GM18498 (cell line): ENCODE measurements around the gene PLA2G10.
"Not testable (repeated sequence)": the region's sequence is repeated elsewhere in the genome, so short reads cannot be mapped to it uniquely, and the experiment has no call there.

ENCODE experiments used
- ATAC-seq: cut with Tn5 transposase; IDR thresholded peaks from one replicate; pipeline ENCODE4 v1.9.1; 2021; ENCODE audit warnings: mild to moderate bottlenecking, moderate library complexity; ENCODE audit not compliant: unreplicated experiment

The PLA2G10 gene, protein sequence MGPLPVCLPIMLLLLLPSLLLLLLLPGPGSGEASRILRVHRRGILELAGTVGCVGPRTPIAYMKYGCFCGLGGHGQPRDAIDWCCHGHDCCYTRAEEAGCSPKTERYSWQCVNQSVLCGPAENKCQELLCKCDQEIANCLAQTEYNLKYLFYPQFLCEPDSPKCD

DNA sequence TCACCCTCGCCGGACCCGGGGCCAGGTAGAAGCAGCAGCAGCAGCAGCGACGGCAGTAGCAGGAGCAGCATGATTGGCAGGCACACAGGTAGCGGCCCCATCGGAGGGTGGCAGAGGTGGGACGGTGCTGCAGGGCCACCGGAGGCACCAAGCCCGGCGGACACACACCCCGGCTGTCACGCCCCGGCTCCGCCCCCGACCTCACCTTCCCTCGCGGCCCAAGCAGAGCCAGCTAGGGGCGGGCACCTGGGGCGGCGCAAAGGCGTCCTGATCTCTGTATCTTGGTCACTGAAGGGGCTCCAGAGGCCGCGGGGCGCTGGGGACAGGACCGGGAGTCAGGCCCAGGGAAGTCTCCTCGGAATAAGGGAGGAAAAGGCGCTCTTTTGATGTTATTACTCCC is at the start of gene PLA2G10:
PLA2G10 (minus strand) TSS at position 180 of the 400 bp plus-strand sequence; CDS start at position 101, 79 bp downstream.
- not testable (repeated sequence) for ATAC-seq

DNA sequence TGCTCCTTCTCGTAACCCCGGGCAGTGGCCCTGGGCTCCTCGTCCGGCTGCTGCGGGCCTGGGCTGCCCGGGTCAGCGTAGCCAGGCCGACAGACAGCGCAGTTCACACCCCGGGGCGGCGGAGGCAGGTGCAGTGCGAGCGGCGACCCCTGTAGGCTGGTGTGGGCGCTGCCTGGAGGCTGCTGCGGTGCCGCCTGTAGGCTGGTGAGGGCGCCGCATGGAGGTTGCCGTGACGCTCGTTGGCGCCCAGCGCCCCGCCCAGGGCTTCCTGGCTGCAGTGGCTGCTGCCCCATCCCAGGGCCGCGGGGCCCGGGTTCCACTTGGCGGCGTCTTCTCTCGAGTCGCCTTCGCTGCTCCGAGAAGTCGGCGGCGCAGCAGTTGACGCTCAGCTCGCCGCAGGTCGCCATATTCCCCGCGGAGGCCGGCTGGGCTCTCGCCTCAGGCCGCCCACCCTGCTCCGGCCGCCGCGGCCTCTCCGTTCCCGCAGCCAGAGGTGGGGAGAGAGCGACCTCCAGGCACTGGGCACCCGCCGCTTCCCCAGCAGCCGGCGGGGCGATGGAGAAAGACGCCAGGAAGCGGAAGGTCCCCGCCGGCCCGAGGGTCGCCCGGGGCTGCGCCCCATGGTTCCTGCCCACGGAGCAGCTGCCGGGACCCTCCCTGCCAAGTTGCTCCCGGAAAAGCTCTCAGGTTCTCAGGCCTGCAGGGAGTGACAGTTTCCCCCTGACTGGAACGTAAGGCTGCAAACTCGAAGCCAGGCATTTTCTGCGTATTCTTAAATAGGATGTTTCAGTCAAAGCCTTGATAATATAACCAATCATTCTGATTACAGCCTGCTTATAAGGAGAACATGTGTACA is 48.4 kb upstream of the PLA2G10 start, which contains the start of gene NPIPA2:
NPIPA2 (plus strand) TSS at position 261 of the 856 bp plus-strand sequence. CDS start 5,533 bp downstream, outside the sequence.
- peak; percentile 99 for ATAC-seq

DNA sequence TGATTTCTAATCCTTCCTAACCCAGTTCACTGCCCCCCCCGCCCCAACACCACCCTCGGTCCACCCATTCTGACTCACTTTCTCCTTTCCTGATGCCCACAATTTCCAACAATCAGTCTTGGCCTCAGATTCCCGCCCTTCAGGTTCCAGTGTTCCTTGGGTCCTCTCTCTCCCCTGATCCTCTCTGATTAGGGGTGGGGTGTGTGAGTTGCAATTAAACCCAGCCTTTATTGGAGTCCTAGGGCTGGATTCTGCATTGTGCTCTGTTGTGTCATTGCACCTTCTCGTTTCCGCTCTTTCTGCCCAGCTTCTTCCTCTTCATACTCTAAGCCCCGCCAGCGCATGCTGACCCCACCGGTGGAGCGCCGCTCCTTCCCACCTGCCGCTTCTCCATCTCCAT is 47.7 kb upstream of the PLA2G10 start:
- not testable (repeated sequence) for ATAC-seq

DNA sequence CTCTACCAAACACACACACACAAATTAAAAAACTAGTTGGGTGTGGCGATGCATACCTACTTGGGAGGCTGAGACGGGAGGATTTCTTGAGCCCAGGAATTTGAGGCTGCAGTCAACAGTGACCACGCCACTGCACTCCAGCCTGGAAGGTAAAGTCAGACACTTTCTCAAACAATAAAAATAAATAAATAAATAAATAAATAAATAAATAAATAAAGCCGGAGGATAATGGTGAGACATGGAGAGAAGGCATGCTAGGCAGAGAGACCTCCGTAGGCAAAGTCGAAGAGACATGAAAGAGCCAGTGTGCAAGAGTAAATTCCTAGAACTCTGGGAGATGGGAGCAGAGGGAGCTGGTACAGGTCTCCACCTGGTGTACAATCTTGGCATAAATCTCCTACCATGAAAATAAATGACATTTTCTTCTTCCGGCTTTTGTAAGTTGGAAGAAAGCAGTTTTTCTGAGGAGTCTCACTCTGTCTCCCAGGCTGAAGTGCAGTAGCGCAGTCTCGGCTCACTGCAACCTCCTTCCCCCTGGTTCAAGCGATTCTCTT is 46.8 kb upstream of the PLA2G10 start:
- not testable (repeated sequence) for ATAC-seq

DNA sequence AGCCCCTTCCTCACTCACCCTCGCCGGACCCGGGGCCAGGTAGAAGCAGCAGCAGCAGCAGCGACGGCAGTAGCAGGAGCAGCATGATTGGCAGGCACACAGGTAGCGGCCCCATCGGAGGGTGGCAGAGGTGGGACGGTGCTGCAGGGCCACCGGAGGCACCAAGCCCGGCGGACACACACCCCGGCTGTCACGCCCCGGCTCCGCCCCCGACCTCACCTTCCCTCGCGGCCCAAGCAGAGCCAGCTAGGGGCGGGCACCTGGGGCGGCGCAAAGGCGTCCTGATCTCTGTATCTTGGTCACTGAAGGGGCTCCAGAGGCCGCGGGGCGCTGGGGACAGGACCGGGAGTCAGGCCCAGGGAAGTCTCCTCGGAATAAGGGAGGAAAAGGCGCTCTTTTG is 39.1 kb upstream of the PLA2G10 start:
- not testable (repeated sequence) for ATAC-seq

DNA sequence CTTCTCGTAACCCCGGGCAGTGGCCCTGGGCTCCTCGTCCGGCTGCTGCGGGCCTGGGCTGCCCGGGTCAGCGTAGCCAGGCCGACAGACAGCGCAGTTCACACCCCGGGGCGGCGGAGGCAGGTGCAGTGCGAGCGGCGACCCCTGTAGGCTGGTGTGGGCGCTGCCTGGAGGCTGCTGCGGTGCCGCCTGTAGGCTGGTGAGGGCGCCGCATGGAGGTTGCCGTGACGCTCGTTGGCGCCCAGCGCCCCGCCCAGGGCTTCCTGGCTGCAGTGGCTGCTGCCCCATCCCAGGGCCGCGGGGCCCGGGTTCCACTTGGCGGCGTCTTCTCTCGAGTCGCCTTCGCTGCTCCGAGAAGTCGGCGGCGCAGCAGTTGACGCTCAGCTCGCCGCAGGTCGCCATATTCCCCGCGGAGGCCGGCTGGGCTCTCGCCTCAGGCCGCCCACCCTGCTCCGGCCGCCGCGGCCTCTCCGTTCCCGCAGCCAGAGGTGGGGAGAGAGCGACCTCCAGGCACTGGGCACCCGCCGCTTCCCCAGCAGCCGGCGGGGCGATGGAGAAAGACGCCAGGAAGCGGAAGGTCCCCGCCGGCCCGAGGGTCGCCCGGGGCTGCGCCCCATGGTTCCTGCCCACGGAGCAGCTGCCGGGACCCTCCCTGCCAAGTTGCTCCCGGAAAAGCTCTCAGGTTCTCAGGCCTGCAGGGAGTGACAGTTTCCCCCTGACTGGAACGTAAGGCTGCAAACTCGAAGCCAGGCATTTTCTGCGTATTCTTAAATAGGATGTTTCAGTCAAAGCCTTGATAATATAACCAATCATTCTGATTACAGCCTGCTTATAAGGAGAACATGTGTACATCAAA is 9.3 kb upstream of the PLA2G10 start, which contains the start of gene NPIPA3:
NPIPA3 (plus strand) TSS at position 256 of the 856 bp plus-strand sequence. CDS start 5,533 bp downstream, outside the sequence.
- ATAC-seq = peak; percentile 99

DNA sequence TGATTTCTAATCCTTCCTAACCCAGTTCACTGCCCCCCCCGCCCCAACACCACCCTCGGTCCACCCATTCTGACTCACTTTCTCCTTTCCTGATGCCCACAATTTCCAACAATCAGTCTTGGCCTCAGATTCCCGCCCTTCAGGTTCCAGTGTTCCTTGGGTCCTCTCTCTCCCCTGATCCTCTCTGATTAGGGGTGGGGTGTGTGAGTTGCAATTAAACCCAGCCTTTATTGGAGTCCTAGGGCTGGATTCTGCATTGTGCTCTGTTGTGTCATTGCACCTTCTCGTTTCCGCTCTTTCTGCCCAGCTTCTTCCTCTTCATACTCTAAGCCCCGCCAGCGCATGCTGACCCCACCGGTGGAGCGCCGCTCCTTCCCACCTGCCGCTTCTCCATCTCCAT is 8.6 kb upstream of the PLA2G10 start:
- not testable (repeated sequence) for ATAC-seq

DNA sequence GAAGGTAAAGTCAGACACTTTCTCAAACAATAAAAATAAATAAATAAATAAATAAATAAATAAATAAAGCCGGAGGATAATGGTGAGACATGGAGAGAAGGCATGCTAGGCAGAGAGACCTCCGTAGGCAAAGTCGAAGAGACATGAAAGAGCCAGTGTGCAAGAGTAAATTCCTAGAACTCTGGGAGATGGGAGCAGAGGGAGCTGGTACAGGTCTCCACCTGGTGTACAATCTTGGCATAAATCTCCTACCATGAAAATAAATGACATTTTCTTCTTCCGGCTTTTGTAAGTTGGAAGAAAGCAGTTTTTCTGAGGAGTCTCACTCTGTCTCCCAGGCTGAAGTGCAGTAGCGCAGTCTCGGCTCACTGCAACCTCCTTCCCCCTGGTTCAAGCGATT is 7.8 kb upstream of the PLA2G10 start:
- not testable (repeated sequence) for ATAC-seq

DNA sequence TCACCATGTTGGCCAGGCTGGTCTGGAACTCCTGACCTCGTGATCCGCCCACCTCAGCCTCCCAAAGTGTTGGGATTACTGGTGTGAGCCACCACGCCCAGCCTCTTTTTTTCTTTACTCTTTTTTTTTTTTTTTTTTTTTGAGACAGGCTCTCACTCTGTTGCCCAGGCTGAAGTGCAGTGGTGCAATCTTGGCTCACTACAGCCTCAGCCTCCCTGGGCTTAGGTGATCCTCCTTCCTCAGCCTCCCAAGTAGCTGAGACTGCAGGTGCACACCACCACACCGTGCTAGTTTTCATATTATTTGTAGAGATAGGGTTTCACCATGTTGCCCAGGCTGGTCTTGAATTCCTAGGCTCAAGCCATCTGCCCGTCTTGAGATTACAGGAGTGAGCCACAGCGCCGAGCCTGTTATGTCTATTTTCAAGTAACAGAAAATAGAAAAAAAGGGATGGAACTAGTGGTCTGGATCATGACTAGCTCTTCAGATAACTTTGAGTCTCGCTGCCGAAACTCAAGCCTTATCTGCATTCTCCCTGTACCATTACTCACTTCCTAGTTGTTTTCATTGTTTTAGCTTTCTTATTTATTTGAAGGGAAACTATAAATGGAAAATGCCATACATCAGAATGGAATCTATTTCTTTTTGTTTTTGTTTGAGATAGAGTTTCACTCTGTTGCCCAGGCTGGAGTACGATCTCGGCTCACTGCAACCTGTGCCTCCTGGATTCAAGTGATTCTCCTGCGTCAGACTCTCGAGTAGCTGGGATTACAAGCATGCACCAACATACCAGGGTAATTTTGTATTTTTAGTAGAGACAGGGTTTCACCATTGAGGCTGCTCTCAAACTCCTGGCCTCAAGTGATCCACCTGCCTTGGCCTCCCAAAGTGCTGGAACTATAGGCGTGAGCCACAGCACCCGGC is 8.0 kb downstream of the PLA2G10 start:
- not testable (repeated sequence) for ATAC-seq

DNA sequence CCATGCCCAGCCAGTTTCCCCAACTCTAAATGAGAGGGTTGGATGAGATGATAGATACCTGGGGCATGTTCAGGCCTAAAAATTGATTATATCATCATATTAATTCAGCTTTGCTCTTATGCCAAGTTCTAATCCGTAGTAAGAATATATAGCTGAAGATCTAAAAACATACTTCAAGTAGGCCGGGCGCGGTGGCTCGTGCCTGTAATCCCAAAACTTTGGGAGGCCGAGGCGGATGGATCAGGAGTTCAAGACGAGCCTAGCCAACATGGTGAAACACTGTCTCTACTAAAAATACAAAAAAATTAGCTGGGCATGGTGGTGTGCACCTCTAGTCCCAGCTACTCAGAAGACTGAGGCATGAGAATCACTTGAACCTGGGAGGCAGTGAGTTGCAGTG is 12.0 kb downstream of the PLA2G10 start:
- ATAC-seq = no peak

DNA sequence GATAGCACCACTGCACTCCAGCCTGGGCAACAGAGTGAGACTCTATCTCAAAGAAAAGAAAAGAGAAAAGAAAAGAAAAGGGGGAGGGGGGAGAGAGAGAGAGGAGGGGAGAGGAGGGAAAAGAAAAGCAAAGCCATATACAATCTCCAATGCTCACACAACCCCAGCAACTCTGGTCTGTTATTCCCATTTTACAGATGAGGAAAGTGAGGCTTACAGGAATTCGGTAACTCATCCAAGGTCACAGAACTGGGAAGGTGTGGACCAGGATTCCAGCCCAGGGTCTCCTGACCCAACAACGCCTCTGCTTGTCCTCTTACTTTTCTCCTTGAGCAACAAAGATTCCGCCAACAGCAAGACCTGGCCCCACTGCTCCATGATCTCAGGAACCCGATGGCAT is 13.0 kb downstream of the PLA2G10 start:
- ATAC-seq = no peak

DNA sequence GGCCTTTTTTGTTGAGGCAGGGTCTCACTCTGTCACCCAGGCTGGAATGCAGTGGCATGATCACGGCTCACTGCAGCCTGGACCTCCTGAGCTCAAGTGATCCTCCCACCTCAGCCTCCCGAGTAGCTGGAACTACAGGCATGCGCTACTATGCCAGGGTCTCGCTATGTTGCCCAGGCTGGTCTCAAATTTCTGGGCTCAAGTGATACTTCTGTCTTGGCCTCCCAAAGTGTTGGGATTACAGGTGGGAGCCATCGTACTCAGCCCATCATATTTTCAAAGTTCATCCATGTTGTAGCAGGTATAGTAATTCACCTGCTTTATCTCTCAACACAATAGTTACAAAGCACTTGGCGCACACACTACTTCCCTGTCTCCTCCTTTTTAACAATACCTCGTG is 13.7 kb downstream of the PLA2G10 start:
- not testable (repeated sequence) for ATAC-seq

DNA sequence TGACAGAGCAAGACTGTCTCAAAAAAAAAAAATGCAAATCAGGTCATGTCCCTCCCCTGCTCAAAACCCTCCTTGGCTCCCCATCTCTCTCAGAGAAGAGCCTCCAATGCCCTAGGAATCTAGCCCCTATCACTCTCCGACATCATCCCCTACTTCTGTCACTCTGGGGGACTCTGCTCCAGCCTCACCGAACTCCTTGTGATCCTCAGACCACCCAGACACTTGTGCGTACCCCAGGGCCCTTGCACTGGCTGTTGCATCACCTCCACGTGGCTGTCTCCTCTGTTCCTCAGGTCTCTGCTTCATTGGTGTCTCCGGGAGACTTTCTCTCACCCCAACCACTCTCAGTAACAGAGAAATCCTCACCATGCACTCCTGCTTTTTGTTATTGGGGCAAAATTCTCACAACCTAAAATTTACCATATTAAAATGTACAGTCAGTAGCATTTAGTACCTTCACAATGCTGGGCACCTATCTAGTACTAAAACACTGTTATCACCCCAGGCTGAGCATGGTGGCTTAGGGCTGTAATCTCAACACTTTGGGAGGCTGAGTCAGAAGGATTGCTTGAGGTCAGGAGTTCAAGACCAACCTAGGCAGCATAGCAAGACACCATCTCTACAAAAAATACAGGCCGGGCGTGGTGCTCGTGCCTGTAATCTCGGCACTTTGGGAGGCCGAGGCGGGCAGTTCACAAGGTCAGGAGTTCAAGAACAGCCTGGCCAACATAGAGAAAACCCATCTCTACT is 15.2 kb downstream of the PLA2G10 start:
- ATAC-seq = no peak

DNA sequence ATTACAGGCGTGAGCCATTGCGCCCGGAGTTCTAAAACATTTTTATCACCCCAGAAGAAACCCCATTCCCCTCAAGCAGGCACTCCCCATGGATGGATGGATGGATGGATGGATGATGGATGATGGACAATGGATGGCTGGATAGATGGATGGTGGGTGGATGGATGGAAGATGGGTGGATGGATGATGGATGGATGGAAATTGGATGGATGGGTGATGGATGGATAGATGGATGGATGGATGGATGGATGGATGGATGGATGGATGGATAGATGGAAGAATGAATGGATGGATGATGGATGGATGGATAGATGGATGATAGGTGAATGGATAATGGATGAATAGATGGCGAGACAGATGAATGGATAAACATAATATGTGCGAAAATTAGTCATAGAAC is 16.5 kb downstream of the PLA2G10 start:
- no peak for ATAC-seq

DNA sequence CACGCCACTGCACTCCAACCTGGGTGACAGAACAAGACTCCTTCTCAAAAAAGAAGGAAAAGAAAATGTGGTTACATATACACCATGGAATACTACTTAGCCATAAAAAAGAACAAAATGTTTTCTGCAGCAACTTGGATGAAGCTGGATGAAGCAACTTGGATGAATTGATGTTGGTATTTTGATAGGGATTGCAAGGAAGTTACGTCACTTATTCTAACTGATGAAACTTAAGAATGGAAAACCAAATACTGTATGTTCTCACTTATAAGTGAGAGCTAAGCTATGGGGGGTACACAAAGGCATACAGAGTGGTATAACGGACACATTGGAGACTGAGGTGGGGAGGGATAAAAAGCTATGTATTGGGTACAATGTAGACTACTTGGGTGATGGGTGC is 17.5 kb downstream of the PLA2G10 start:
- no peak for ATAC-seq

DNA sequence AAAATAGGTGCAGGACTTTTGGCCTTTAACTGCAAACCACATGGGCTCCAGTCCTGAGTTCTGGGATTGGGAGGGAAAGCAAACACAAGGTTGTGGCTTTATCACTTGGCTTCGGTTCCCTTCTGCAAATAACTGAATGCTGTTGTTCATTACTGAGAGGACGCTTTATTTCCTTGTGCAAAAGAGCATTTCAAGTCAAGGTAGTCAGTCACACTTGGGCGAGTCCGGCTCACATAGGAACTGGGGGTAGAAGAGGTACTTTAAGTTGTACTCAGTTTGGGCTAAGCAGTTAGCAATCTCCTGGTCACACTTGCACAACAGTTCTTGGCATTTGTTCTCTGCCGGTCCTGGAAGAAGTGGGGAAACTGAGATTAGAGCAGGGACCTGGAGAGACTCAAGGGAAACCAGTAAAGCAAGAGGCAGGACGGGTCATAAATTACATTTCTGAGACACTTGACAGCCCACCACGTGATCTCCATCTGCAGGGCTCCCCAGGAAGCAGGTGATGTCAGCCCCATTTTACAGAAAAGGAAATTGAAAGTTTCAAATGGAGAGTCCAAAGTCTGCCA is 21.6 kb downstream of the PLA2G10 start:
- peak; percentile 71 for ATAC-seq

DNA sequence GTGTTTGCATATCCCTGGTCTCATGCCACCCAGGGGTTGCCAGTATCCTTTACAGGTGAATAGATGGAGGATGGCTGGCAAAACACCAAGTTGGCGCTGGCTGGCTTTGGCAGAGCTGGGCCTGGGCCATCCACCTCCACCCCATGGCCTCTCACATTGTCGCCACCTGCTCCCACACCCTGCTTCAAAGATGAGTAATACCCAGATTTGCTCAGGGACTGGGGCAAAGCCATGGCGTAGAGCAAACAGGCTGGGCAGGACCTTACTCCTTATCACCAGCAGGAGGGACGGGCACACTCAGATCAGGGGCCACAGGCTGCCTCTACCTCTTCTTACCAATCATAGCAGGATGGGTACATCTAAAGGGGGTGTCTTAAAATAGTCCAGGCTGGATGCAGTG is 24.3 kb downstream of the PLA2G10 start:
- no peak for ATAC-seq

DNA sequence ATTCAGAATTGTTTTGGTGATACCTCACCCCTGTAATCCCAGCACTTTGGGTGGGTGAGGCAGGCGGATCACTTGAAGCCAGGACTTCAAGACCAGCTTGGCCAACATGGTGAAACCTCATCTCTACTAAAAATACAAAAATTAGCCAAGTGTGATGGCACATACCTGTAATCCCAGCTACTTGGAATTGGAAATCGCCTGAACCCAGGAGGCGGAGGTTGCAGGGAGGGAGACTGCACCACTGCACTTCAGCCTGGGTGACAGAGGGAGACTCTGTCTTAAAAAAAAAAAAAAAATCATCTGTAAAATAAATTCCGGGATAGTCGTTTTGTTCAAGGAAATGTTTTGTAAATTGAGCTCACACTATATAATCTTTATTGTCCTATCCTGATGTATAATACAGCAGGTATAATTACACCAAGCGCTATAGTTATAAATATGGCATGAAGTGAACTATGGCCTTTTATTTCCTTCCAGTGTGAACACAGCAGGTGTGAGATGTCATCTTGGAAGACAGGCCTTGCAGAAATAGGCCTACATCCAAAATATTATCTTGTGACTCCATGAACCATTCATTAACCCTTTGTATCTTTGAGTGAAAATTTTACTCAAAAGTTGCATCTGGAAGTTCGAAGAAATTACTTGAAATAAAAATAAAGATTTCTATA is 25.4 kb downstream of the PLA2G10 start:
- ATAC-seq = no peak
